Measurements from ENCODE around the gene DPP7. TPM values are rescaled to one million over a fixed set of nuclear protein-coding genes. Genes with fewer than 3 reads are reported as not detected.

The DPP7 gene
- total RNA-seq, 1 experiment from 2014 or later = 230 TPM

DNA sequence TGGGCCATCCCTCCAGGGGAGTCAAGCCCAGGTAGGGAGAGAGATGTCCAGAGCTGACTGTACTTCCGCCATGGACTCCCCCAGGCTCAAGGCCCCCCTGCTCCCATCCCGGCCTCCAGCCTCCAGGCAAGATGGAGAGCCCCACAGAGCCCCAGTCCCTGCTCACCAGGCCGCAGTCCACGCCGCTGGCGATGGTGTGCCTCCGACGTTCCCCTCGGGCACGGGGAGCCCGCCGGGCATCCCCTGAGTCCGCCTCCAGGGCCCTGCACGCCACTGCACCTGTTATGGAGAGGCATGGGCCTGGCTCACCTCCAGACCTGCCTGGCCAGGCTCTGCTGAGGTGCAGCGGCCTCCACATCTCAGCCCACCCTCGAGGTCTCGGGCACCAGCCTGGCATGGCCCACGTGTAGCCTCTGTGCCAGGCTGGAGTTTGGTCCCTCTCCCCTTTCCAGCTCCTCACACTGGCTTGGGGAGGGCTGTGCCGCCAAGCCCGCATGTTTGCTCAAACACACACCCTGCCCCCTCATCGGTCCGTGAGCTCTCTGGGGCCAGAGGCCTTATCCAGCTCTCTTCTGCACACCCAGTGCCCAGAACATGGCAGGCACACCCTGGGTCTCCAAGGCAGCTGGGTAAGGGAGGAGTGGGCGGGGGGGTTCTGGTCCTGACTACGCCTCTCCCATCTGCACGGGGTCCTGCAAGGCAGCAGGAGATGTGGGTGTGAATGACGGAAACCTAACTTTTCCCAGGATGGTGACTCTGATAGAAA lies 48.3 kb downstream of the DPP7 start:
- Mint-ChIP-seq H3K27ac (ENCODE audit: unreplicated experiment) (no peak overlapping the region), H3K27me3 (ENCODE audit: insufficient read depth, unreplicated experiment) (no peaks in the 10 kb centered on the region), H3K4me1 (ENCODE audit: low read depth, unreplicated experiment) (peaks cover 16% of the 10 kb centered on the region), H3K36me3 (ENCODE audit: insufficient read depth, unreplicated experiment) (peaks cover 31% of the 10 kb centered on the region), H3K9me3 (ENCODE audit: unreplicated experiment) (no peaks in the 10 kb centered on the region), H3K4me3 (ENCODE audit: unreplicated experiment) (no peak overlapping the region)
- POLR2A ChIA-PET = no interaction called here
- CTCF ChIA-PET = interaction anchor here (0.6 to 5.2 kb wide), 6 partner anchors 11 to 74 kb away, joined by 3 to 57 read pairs (median 11); partner anchors contain the start of genes ABCA2, NPDC1 and UAP1L1
- Histone ChIP-seq H3K4me3 (ENCODE audit: low read depth, low read length) (no peak overlapping the region), H3K9me3 (no peaks in the 10 kb centered on the region), H3K27me3 (replicated peaks; ENCODE audit: control insufficient read depth, insufficient read depth, low read length) (no peaks in the 10 kb centered on the region), H3K36me3 (ENCODE audit: control insufficient read depth, insufficient read depth, low read length) (0 out of 2 replicates have a peak, but pooled peaks cover 2% of the 10 kb centered on the region), H3K4me1 (peaks cover 22% of the 10 kb centered on the region)
- no TSS peak for BruUV-seq (replicated peaks)
- intact Hi-C loops (cut with micrococcal nuclease; ENCODE audit: unreplicated experiment) = no loop called here
- TF ChIP-seq, protein P1, sequence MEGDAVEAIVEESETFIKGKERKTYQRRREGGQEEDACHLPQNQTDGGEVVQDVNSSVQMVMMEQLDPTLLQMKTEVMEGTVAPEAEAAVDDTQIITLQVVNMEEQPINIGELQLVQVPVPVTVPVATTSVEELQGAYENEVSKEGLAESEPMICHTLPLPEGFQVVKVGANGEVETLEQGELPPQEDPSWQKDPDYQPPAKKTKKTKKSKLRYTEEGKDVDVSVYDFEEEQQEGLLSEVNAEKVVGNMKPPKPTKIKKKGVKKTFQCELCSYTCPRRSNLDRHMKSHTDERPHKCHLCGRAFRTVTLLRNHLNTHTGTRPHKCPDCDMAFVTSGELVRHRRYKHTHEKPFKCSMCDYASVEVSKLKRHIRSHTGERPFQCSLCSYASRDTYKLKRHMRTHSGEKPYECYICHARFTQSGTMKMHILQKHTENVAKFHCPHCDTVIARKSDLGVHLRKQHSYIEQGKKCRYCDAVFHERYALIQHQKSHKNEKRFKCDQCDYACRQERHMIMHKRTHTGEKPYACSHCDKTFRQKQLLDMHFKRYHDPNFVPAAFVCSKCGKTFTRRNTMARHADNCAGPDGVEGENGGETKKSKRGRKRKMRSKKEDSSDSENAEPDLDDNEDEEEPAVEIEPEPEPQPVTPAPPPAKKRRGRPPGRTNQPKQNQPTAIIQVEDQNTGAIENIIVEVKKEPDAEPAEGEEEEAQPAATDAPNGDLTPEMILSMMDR (IDR thresholded peaks at IDR 0.05; ENCODE audit: insufficient read depth in 1 of 2, low read depth in 1 of 2, low read length in 1 of 2, severe bottlenecking in 1 of 2, unreplicated experiment in 1 of 2) = no peak
- no peak for DNase-seq

DNA sequence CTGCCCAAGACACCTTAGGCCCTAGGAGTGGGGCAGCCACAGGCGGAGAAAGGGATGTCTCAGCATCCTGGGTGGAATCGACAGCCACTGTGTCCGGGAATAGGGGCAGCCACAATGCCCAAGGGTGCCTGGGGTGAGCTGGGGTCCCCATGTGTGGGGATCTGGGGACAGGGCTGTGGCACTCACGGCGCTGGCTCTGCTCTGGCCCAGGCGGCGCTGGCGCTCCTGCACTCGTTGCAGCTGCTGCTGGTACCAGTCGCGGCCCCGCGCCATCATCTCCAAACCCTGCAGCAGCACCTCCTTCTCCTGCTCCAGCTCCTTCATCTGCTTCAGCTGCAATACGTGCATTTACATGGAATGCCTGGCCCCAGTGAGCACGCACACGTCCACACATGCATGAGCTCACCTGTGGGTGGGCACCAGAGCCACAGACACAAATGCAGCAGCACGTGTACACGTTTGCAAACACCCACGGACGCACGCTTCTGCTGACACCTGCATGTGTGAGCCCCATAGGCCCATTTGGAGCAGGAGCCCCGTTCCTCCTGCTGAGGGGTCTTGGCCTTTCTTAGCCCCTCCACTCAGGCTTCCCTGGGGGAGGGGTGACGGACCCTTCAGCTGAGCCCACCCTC lies 49.1 kb downstream of the DPP7 start:
- H3K4me3 ChIP-seq (ENCODE audit: low read depth, low read length) = no peak overlapping the region
- H3K9me3 ChIP-seq = no peaks in the 10 kb centered on the region
- CTCF ChIA-PET = interaction anchor here (0.6 to 3.9 kb wide), 4 partner anchors 19 to 35 kb away, joined by 3 to 57 read pairs (median 3); partner anchors contain the start of gene NPDC1
- Mint-ChIP-seq H3K36me3 (ENCODE audit: insufficient read depth, unreplicated experiment) (peaks cover 26% of the 10 kb centered on the region), H3K27me3 (ENCODE audit: insufficient read depth, unreplicated experiment) (no peaks in the 10 kb centered on the region), H3K4me1 (ENCODE audit: low read depth, unreplicated experiment) (peaks cover 10% of the 10 kb centered on the region), H3K4me3 (ENCODE audit: unreplicated experiment) (no peak overlapping the region), H3K27ac (ENCODE audit: unreplicated experiment) (no peak overlapping the region), H3K9me3 (ENCODE audit: unreplicated experiment) (no peaks in the 10 kb centered on the region)
- TF ChIP-seq, protein P1 (IDR thresholded peaks at IDR 0.05; ENCODE audit: insufficient read depth in 1 of 2, low read depth in 1 of 2, low read length in 1 of 2, severe bottlenecking in 1 of 2, unreplicated experiment in 1 of 2) = no peak
- peaks cover 15% of the 10 kb centered on the region for H3K4me1 ChIP-seq
- POLR2A ChIA-PET = interaction anchor here (0.5 kb wide), 1 partner anchor 544 kb away, joined by 6 read pairs; no protein-coding TSS in a partner anchor
- no peak for DNase-seq
- 0 out of 2 replicates have a peak, but pooled peaks cover 2% of the 10 kb centered on the region for H3K36me3 ChIP-seq (ENCODE audit: control insufficient read depth, insufficient read depth, low read length)
- H3K27me3 ChIP-seq (replicated peaks; ENCODE audit: control insufficient read depth, insufficient read depth, low read length) = no peaks in the 10 kb centered on the region
- BruUV-seq (replicated peaks) = no TSS peak
- intact Hi-C loops (cut with micrococcal nuclease; ENCODE audit: unreplicated experiment) = no loop called here

DNA sequence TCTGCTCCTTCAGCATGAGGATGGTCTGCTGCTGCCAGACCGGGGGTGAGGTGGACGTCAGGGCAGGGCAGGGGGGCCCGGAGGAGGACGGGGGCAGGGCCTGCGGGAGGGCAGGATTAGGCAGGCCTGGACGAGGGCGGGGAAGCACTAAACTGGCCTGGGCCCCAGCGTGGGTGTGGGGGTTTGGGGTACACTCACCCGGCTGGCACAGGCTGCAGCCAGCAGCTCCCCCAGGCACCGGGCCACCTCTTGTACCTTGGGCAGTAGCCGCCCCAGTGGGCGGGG lies 49.7 kb downstream of the DPP7 start:
- POLR2A ChIA-PET = interaction anchor here (0.5 kb wide), 1 partner anchor 340 kb away, joined by 10 read pairs; no protein-coding TSS in a partner anchor
- CTCF ChIA-PET = interaction anchor here (0.5 to 3.9 kb wide), 4 partner anchors 9 to 36 kb away, joined by 5 to 57 read pairs (median 6); partner anchors contain the start of gene NPDC1
- Mint-ChIP-seq H3K36me3 (ENCODE audit: insufficient read depth, unreplicated experiment) (peaks cover 24% of the 10 kb centered on the region), H3K27ac (ENCODE audit: unreplicated experiment) (no peak overlapping the region), H3K4me1 (ENCODE audit: low read depth, unreplicated experiment) (peaks cover 10% of the 10 kb centered on the region), H3K4me3 (ENCODE audit: unreplicated experiment) (no peak overlapping the region), H3K9me3 (ENCODE audit: unreplicated experiment) (no peaks in the 10 kb centered on the region), H3K27me3 (ENCODE audit: insufficient read depth, unreplicated experiment) (no peaks in the 10 kb centered on the region)
- Histone ChIP-seq H3K27me3 (replicated peaks; ENCODE audit: control insufficient read depth, insufficient read depth, low read length) (no peaks in the 10 kb centered on the region), H3K36me3 (ENCODE audit: control insufficient read depth, insufficient read depth, low read length) (0 out of 2 replicates have a peak, but pooled peaks cover 2% of the 10 kb centered on the region), H3K9me3 (no peaks in the 10 kb centered on the region), H3K4me3 (ENCODE audit: low read depth, low read length) (no peak overlapping the region), H3K4me1 (peaks cover 15% of the 10 kb centered on the region)
- intact Hi-C loops (cut with micrococcal nuclease; ENCODE audit: unreplicated experiment) = no loop called here
- DNase-seq = no peak
- no TSS peak for BruUV-seq (replicated peaks)
- TF ChIP-seq, protein P1 (IDR thresholded peaks at IDR 0.05; ENCODE audit: insufficient read depth in 1 of 2, low read depth in 1 of 2, low read length in 1 of 2, severe bottlenecking in 1 of 2, unreplicated experiment in 1 of 2) = no peak

All from Caco-2 (cell line).